Heart left ventricle (tissue), 16 donors: ENCODE data around the gene OSGEP. TPM values are rescaled to one million over a fixed set of nuclear protein-coding genes. Genes with fewer than 3 reads are reported as not detected.

Source experiments
- ATAC-seq, 4 donors: fragments of 200-7000 bp; cut with Tn5 transposase; one replicate each; pipeline ENCODE4 v1.9.1; 2020 to 2022; ENCODE audit warnings: moderate library complexity in 4 of 4, mild to moderate bottlenecking in 3 of 4, moderate number of reproducible peaks in 1 of 4
- DNase-seq, 5 donors: peaks; one replicate each; pipeline ENCODE4 v3.0.0-alpha.2; 2020
- H3K27ac ChIP-seq, 12 donors: fragments of 200-600 bp; sonication (generic) in 4 of 12; one replicate each; pipeline versions ENCODE4 v1.5.0 to v1.8.0; 2016 to 2022; ENCODE audit warnings: mild to moderate bottlenecking in 2 of 12
- H3K27me3 ChIP-seq, 9 donors: fragments of 200-600 bp; sonication (generic) in 2 of 9; one replicate each; pipeline versions ENCODE4 v1.5.1 to v1.8.0; 2016 to 2022; ENCODE audit warnings: mild to moderate bottlenecking in 3 of 9
- H3K36me3 ChIP-seq, 9 donors: fragments of 200-600 bp; sonication (generic) in 2 of 9; one replicate each; pipeline versions ENCODE4 v1.5.0 to v1.8.0; 2018 to 2022; ENCODE audit warnings: mild to moderate bottlenecking in 2 of 9
- H3K4me1 ChIP-seq, 12 donors: fragments of 200-600 bp; sonication (generic) in 4 of 12; one replicate each; pipeline versions ENCODE4 v1.5.0 to v1.8.0; 2016 to 2022; ENCODE audit warnings: mild to moderate bottlenecking in 3 of 12
- H3K4me3 ChIP-seq, 12 donors: fragments of 200-600 bp; sonication (generic) in 4 of 12; one replicate each; pipeline versions ENCODE4 v1.5.0 to v1.8.0; 2017 to 2022; ENCODE audit warnings: mild to moderate bottlenecking in 9 of 12, moderate library complexity in 4 of 12
- H3K9me3 ChIP-seq, 12 donors: fragments of 200-600 bp; sonication (generic) in 4 of 12; one replicate each; pipeline versions ENCODE4 v1.5.0 to v1.8.0; 2016 to 2022; ENCODE audit warnings: mild to moderate bottlenecking in 1 of 12
- CTCF ChIP-seq, 12 donors: fragments of 200-600 bp; sonication (generic) in 4 of 12; IDR thresholded peaks; one replicate each; pipeline versions ENCODE4 v1.5.0 to v1.8.0; 2018 to 2022; ENCODE audit warnings: antibody characterized with exemption in 12 of 12, mild to moderate bottlenecking in 5 of 12
- POLR2A ChIP-seq, 2 donors: fragments of 450-650 bp; IDR thresholded peaks; one replicate each; pipeline ENCODE4 v1.6.1; 2017; ENCODE audit warnings: antibody characterized with exemption in 2 of 2, mild to moderate bottlenecking in 2 of 2, moderate library complexity in 2 of 2
- WGBS, 4 donors: extraction: QIAGEN DNeasy Blood & Tissue Kit in 2 of 4; methylation state at CpG; one replicate each; pipeline versions ENCODE4 v1.1.5 to v1.1.7; 2013 to 2018; 5-methylcytosine and 5-hydroxymethylcytosine counted together
- intact Hi-C, 10 donors: fragments of 100-400 bp; cut with DNase I; formaldehyde crosslinking; loops; one replicate each; pipeline versions ENCODE4 v1.11.1 to v1.14.2; 2022
- polyA plus RNA-seq, 2 donors: library from polyadenylated mRNA; stranded (reverse); fragments of 200-250 nt; gene quantifications; one replicate each; pipeline ENCODE4 v1.2.3, GENCODE V29; 2013
- total RNA-seq, 9 donors: library from RNA; depleted of rRNA in 2 of 9; stranded (reverse); fragments of >200 nt in 2 of 9; fragmentation: NEBNext Ultra II Directional in 3 of 9; extraction: Animal tissue kit (Norgen Biotek cat#: 25700) in 3 of 9; gene quantifications; one replicate each; pipeline versions ENCODE4 v1.1.0 to v1.2.4, GENCODE V29; 2016 to 2023
- donor health status: ischemic (EF 13 %, LVEDD 7.1; RV severe dilation, severe dysfunction).
- donor health status: healthy with polysubstance abuse.
- donor health status: DM: no; HTN: yes; CAD: no.
- donor health status: DM: no; HTN: no; CAD: no.
- donor health status: ischemic (EF 25% LVEDD 6.9; RV normal size, moderate dysfunction).
- donor health status: ischemic (EF 25% LVEDD 5.7; RV mildly dilated, moderate dysfunction).
- donor health status: healthy.
- donor health status: DM: yes; HTN: yes; CAD: no.
- donor health status: ischemic (EF 35%, LVEDD 5.7; RV mildly dilated, moderate dysfunction).
- donor health status: nonischemic (EF 11% LVEDD 7.7; RV severe dilation, severe dysfunction).
- donor health status: DM: yes; HTN: yes; CAD: no.
- donor health status: PGD.
- donor health status: ischemic (EF 29% LVEDD 5.4; RV normal size, mild dysfunction).
- donor health status: nonischemic (EF 23%, LVEDD 6.1; RV moderate dilation, normal function).

The OSGEP gene
- total and polyA plus RNA-seq, 11 donors = 16.1 to 40.9 (median 21.6) TPM

GRCh38 chr14:20487396-20487725 is 32.7 kb upstream of the OSGEP start:
- Histone ChIP-seq H3K4me1 (peaks cover 0 to 35% (median 6%) of the 10 kb centered on the region in 12 donors), H3K4me3 (no peak overlapping the region), H3K36me3 (no peaks in the 10 kb centered on the region), H3K9me3 (no peaks in the 10 kb centered on the region), H3K27ac (no peak overlapping the region), H3K27me3 (peaks cover 0 to 9% (median 0%) of the 10 kb centered on the region in 9 donors)
- DNase-seq = no peak
- intact Hi-C loops = no loop called here
- TF ChIP-seq CTCF (IDR thresholded peaks at IDR 0.05) (no peak), POLR2A (IDR thresholded peaks at IDR 0.05) (no peak)
- ATAC-seq = no peak

- DNase-seq (no peak), ATAC-seq (no peak)
- H3K4me1 ChIP-seq = peaks cover 0 to 35% (median 6%) of the 10 kb centered on the region in 12 donors
- H3K4me3 ChIP-seq = no peak overlapping the region
- no peak for TF ChIP-seq POLR2A (IDR thresholded peaks at IDR 0.05)
- TF ChIP-seq CTCF (IDR thresholded peaks at IDR 0.05) = no peak
- intact Hi-C loops = no loop called here
- no peaks in the 10 kb centered on the region for H3K36me3 ChIP-seq
- 84 to 88% (median 85%) methylated on average over 8 of the region's 8 CpGs for WGBS, 4 donors
- peaks cover 0 to 9% (median 0%) of the 10 kb centered on the region in 9 donors for H3K27me3 ChIP-seq
- no peak overlapping the region for H3K27ac ChIP-seq
- no peaks in the 10 kb centered on the region for H3K9me3 ChIP-seq
Measured at GRCh38 chr14:20486684-20487395, 32.2 kb upstream of the OSGEP start.

- Histone ChIP-seq H3K4me1 (peaks cover 0 to 35% (median 6%) of the 10 kb centered on the region in 12 donors), H3K36me3 (no peaks in the 10 kb centered on the region), H3K27me3 (peaks cover 0 to 9% (median 0%) of the 10 kb centered on the region in 9 donors), H3K4me3 (no peak overlapping the region), H3K27ac (no peak overlapping the region), H3K9me3 (no peaks in the 10 kb centered on the region)
- intact Hi-C loops = no loop called here
- TF ChIP-seq CTCF (IDR thresholded peaks at IDR 0.05) (no peak), POLR2A (IDR thresholded peaks at IDR 0.05) (no peak)
- ATAC-seq = no peak
- no peak for DNase-seq
- WGBS, 4 donors = 61 to 76% (median 69%) methylated on average over 7 of the region's 7 CpGs
Measured at GRCh38 chr14:20485900-20486299, 31.3 kb upstream of the OSGEP start.

GRCh38 chr14:20482382-20482781 is 27.8 kb upstream of the OSGEP start:
- no peak for ATAC-seq
- H3K4me1 ChIP-seq = peaks cover 0 to 21% (median 8%) of the 10 kb centered on the region in 12 donors
- TF ChIP-seq CTCF (IDR thresholded peaks at IDR 0.05) = no peak
- no peak for TF ChIP-seq POLR2A (IDR thresholded peaks at IDR 0.05)

More at GRCh38 chr14:20482382-20482781, 27.8 kb upstream of the OSGEP start:
- Histone ChIP-seq H3K27me3 (peaks cover 0 to 9% (median 0%) of the 10 kb centered on the region in 9 donors), H3K9me3 (no peaks in the 10 kb centered on the region), H3K36me3 (peaks cover 0 to 11% (median 0%) of the 10 kb centered on the region in 9 donors), H3K27ac (no peak overlapping the region), H3K4me3 (no peak overlapping the region)
- 76 to 82% (median 80%) methylated on average over 5 of the region's 5 CpGs for WGBS, 4 donors
- intact Hi-C loops = no loop called here
- no peak for DNase-seq
